ENCODE data around the gene MED13L.

MED13L gene

GRCh38 chr12:116261525-116262100 is 15.9 kb downstream of the MED13L start:
- Histone ChIP-seq H3K9ac (ENCODE audit: low read depth, low read length) (no peak overlapping the region), H4K20me1 (ENCODE audit: insufficient read depth, low read length) (peaks cover 77% of the 10 kb centered on the region), H3K36me3 (ENCODE audit: insufficient read depth, low read length) (no peaks in the 10 kb centered on the region), H3K9me3 (ENCODE audit: insufficient read depth, low read length, severe bottlenecking) (no peaks in the 10 kb centered on the region), H3K27me3 (ENCODE audit: insufficient read depth, low read length, poor library complexity) (no peaks in the 10 kb centered on the region), H3K4me3 (ENCODE audit: low read depth in 1 of 2, low read length in 2 of 2) (no peak overlapping the region), H3K4me1 (ENCODE audit: insufficient read depth, low read length) (peaks cover 28% of the 10 kb centered on the region), H3K27ac (ENCODE audit: low read length) (no peak overlapping the region), H3K4me2 (ENCODE audit: insufficient read depth, low read length) (no peak overlapping the region), H2AFZ (ENCODE audit: low read depth, low read length) (no peak overlapping the region), H3K79me2 (ENCODE audit: insufficient read depth, low read length) (peaks cover 100% of the 10 kb centered on the region)
- no peak for TF ChIP-seq EZH2 (IDR thresholded peaks at IDR 0.05; ENCODE audit: borderline replicate concordance, low read depth, low read length, severe bottlenecking)
- TF ChIP-seq, protein P1, sequence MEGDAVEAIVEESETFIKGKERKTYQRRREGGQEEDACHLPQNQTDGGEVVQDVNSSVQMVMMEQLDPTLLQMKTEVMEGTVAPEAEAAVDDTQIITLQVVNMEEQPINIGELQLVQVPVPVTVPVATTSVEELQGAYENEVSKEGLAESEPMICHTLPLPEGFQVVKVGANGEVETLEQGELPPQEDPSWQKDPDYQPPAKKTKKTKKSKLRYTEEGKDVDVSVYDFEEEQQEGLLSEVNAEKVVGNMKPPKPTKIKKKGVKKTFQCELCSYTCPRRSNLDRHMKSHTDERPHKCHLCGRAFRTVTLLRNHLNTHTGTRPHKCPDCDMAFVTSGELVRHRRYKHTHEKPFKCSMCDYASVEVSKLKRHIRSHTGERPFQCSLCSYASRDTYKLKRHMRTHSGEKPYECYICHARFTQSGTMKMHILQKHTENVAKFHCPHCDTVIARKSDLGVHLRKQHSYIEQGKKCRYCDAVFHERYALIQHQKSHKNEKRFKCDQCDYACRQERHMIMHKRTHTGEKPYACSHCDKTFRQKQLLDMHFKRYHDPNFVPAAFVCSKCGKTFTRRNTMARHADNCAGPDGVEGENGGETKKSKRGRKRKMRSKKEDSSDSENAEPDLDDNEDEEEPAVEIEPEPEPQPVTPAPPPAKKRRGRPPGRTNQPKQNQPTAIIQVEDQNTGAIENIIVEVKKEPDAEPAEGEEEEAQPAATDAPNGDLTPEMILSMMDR (IDR thresholded peaks at IDR 0.05; ENCODE audit: borderline replicate concordance, extremely low read depth, low read length, poor library complexity, severe bottlenecking) = no peak
- ATAC-seq (ENCODE audit: insufficient read depth, low read depth) (no peak), DNase-seq (no peak)

DNA sequence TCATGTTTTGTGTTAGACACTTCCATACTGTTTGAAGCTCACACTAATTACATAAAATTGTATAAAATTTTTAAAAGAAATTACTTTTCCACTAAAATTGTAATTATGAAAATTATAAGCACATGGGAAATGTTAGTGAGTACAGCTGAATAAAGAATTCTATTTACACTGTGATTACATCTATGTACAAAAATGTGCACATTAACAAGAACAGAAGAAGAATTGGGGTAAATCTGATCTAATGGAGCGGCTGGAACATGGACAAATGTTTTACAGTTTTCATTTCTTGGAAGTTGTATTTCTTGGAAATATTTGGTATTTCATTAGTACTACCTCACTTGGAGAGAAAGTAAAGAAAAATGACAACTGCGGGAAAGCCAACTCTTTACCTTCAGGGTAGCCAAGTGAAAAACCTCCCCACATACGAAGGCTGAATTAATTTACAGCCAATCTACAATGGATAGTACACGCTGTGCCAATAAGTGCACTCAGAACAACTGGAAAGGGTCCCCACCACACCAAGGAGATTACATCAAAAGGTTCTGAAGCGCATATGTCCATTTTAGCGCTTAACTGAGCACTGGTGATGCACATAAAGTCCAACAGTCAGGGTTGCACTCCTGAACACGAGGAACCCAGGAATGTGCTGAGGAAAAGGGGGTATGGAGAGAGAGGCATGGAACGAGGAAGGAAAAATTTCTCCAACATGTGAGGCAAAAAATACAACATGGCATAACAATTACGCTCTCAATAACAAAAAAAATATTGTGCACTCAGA is 17.5 kb downstream of the MED13L start:
- Histone ChIP-seq H3K36me3 (ENCODE audit: insufficient read depth, low read length) (no peaks in the 10 kb centered on the region), H3K9ac (ENCODE audit: low read depth, low read length) (no peak overlapping the region), H3K4me1 (ENCODE audit: insufficient read depth, low read length) (peaks cover 21% of the 10 kb centered on the region), H2AFZ (ENCODE audit: low read depth, low read length) (no peak overlapping the region), H3K27me3 (ENCODE audit: insufficient read depth, low read length, poor library complexity) (no peaks in the 10 kb centered on the region), H3K4me2 (ENCODE audit: insufficient read depth, low read length) (no peak overlapping the region), H3K4me3 (ENCODE audit: low read depth in 1 of 2, low read length in 2 of 2) (no peak overlapping the region), H3K79me2 (ENCODE audit: insufficient read depth, low read length) (peaks cover 100% of the 10 kb centered on the region), H4K20me1 (ENCODE audit: insufficient read depth, low read length) (peaks cover 74% of the 10 kb centered on the region), H3K27ac (ENCODE audit: low read length) (no peak overlapping the region), H3K9me3 (ENCODE audit: insufficient read depth, low read length, severe bottlenecking) (no peaks in the 10 kb centered on the region)
- ATAC-seq (ENCODE audit: insufficient read depth, low read depth) = no peak; the same call in 2 of the 3 replicates
- TF ChIP-seq EZH2 (IDR thresholded peaks at IDR 0.05; ENCODE audit: borderline replicate concordance, low read depth, low read length, severe bottlenecking) = no peak
- TF ChIP-seq, protein P1 (IDR thresholded peaks at IDR 0.05; ENCODE audit: borderline replicate concordance, extremely low read depth, low read length, poor library complexity, severe bottlenecking) = no peak
- DNase-seq = no peak

GRCh38 chr12:116257826-116258225 is 19.7 kb downstream of the MED13L start:
- ATAC-seq (ENCODE audit: insufficient read depth, low read depth) (no peak), DNase-seq (no peak)
- Histone ChIP-seq H3K27me3 (ENCODE audit: insufficient read depth, low read length, poor library complexity) (no peaks in the 10 kb centered on the region), H3K4me2 (ENCODE audit: insufficient read depth, low read length) (no peak overlapping the region), H2AFZ (ENCODE audit: low read depth, low read length) (no peak overlapping the region), H3K79me2 (ENCODE audit: insufficient read depth, low read length) (peaks cover 100% of the 10 kb centered on the region), H3K4me3 (ENCODE audit: low read depth in 1 of 2, low read length in 2 of 2) (no peak overlapping the region), H3K36me3 (ENCODE audit: insufficient read depth, low read length) (no peaks in the 10 kb centered on the region), H3K27ac (ENCODE audit: low read length) (no peak overlapping the region), H3K9me3 (ENCODE audit: insufficient read depth, low read length, severe bottlenecking) (peaks cover 4% of the 10 kb centered on the region), H3K4me1 (ENCODE audit: insufficient read depth, low read length) (peaks cover 18% of the 10 kb centered on the region), H4K20me1 (ENCODE audit: insufficient read depth, low read length) (peaks cover 62% of the 10 kb centered on the region), H3K9ac (ENCODE audit: low read depth, low read length) (no peak overlapping the region)
- TF ChIP-seq, protein P1 (IDR thresholded peaks at IDR 0.05; ENCODE audit: borderline replicate concordance, extremely low read depth, low read length, poor library complexity, severe bottlenecking) = no peak
- no peak for TF ChIP-seq EZH2 (IDR thresholded peaks at IDR 0.05; ENCODE audit: borderline replicate concordance, low read depth, low read length, severe bottlenecking)

All from DND-41 (cell line).